ENCODE measurements around the gene GIN1.

- TF ChIP-seq CTCF (IDR thresholded peaks at IDR 0.05) (no peak), POLR2A (IDR thresholded peaks at IDR 0.05) (no peak)
Measured at GRCh38 chr5:103090791-103091190, 29.1 kb downstream of the GIN1 start.

Data from thyroid gland (tissue), 4 donors.